Keratinocyte (primary cell): ENCODE results near the gene PTPRD.

Experiments
- CTCF ChIP-seq, 3 experiments: IDR thresholded peaks in 1 of 3; conservative IDR thresholded peaks in 1 of 3; optimal IDR thresholded peaks in 1 of 3; 2 replicates in 2 of 3; 3 replicates in 1 of 3; pipeline versions ENCODE3 to v1.5.1; 2011; ENCODE audit warnings: low read length in 3 of 3, mild to moderate bottlenecking in 3 of 3, moderate library complexity in 2 of 3, control low read depth in 1 of 3, inconsistent platforms in 1 of 3; ENCODE audit not compliant: insufficient read depth in 2 of 3; ENCODE audit errors: extremely low read depth in 1 of 3
- EZH2 ChIP-seq: IDR thresholded peaks from one replicate; pipeline ENCODE4 v1.6.1; 2012; ENCODE audit warnings: inconsistent platforms, mild to moderate bottlenecking, low read length, moderate library complexity

GRCh38 chr9:10651012-10651411 is 38.2 kb upstream of the PTPRD start:
- TF ChIP-seq CTCF (optimal IDR thresholded peaks at IDR 0.05 in 1 of 3, IDR thresholded peaks at IDR 0.05 in 1 of 3, conservative IDR thresholded peaks at IDR 0.05 in 1 of 3; ENCODE audit: extremely low read depth in 1 of 3, insufficient read depth in 2 of 3, low read length in 3 of 3) (no peak), EZH2 (no peak)
